IPS-18c (cell line): ENCODE results near the gene ANKFN1.

Experiments used
- H3K4me3 ChIP-seq: 2 replicates; pipeline ENCODE4 v1.7.0; 2013; ENCODE audit warnings: low read depth, mild to moderate bottlenecking, low read length, moderate library complexity; ENCODE audit not compliant: insufficient read depth
- H3K9me3 ChIP-seq: one replicate; pipeline ENCODE4 v1.6.1; 2013; ENCODE audit warnings: mild to moderate bottlenecking, low read length, moderate library complexity; ENCODE audit not compliant: control insufficient read depth, insufficient read depth

The ANKFN1 gene

GRCh38 chr17:56136301-56136700 is 17.0 kb upstream of the ANKFN1 start:
- Histone ChIP-seq H3K4me3 (no peak overlapping the region), H3K9me3 (no peaks in the 10 kb centered on the region)

GRCh38 chr17:56141046-56141839 is 12.0 kb upstream of the ANKFN1 start:
- H3K9me3 ChIP-seq: no peaks in the 10 kb centered on the region
- H3K4me3 ChIP-seq: no peak overlapping the region

- no peaks in the 10 kb centered on the region for H3K9me3 ChIP-seq
- no peak overlapping the region for H3K4me3 ChIP-seq
Measured at GRCh38 chr17:56142325-56142724, 10.9 kb upstream of the ANKFN1 start.

GRCh38 chr17:56142781-56143180 is 10.5 kb upstream of the ANKFN1 start:
- Histone ChIP-seq H3K9me3 (no peaks in the 10 kb centered on the region), H3K4me3 (no peak overlapping the region)

- H3K9me3 ChIP-seq: no peaks in the 10 kb centered on the region
Measured at GRCh38 chr17:56144223-56144622, 9.1 kb upstream of the ANKFN1 start.

GRCh38 chr17:56146534-56146933 is 6.7 kb upstream of the ANKFN1 start:
- H3K4me3 ChIP-seq: no peak overlapping the region
- H3K9me3 ChIP-seq: no peaks in the 10 kb centered on the region

More at GRCh38 chr17:56144223-56144622, 9.1 kb upstream of the ANKFN1 start:
- no peak overlapping the region for H3K4me3 ChIP-seq

GRCh38 chr17:56148333-56148732 is 4.9 kb upstream of the ANKFN1 start:
- Histone ChIP-seq H3K4me3 (no peak overlapping the region), H3K9me3 (no peaks in the 10 kb centered on the region)

GRCh38 chr17:56149266-56150036 is 3.8 kb upstream of the ANKFN1 start:
- Histone ChIP-seq H3K4me3 (no peak overlapping the region), H3K9me3 (no peaks in the 10 kb centered on the region)

- no peaks in the 10 kb centered on the region for H3K9me3 ChIP-seq
Measured at GRCh38 chr17:56150649-56151048, 2.6 kb upstream of the ANKFN1 start.

GRCh38 chr17:56157845-56158244 is 4.6 kb downstream of the ANKFN1 start:
- Histone ChIP-seq H3K9me3 (no peaks in the 10 kb centered on the region), H3K4me3 (no peak overlapping the region)

More at GRCh38 chr17:56150649-56151048, 2.6 kb upstream of the ANKFN1 start:
- no peak overlapping the region for H3K4me3 ChIP-seq

GRCh38 chr17:56158344-56158743 is 5.1 kb downstream of the ANKFN1 start:
- Histone ChIP-seq H3K9me3 (no peaks in the 10 kb centered on the region), H3K4me3 (no peak overlapping the region)

GRCh38 chr17:56158915-56159825 is 5.9 kb downstream of the ANKFN1 start:
- Histone ChIP-seq H3K4me3 (no peak overlapping the region), H3K9me3 (no peaks in the 10 kb centered on the region)

- Histone ChIP-seq H3K4me3 (no peak overlapping the region), H3K9me3 (no peaks in the 10 kb centered on the region)
Measured at GRCh38 chr17:56159826-56160380, 6.6 kb downstream of the ANKFN1 start.

- Histone ChIP-seq H3K9me3 (no peaks in the 10 kb centered on the region), H3K4me3 (no peak overlapping the region)
Measured at GRCh38 chr17:56160422-56160821, 7.1 kb downstream of the ANKFN1 start.

GRCh38 chr17:56165072-56165641 is 11.9 kb downstream of the ANKFN1 start:
- no peaks in the 10 kb centered on the region for H3K9me3 ChIP-seq

GRCh38 chr17:56167491-56167890 is 14.2 kb downstream of the ANKFN1 start:
- H3K9me3 ChIP-seq: no peaks in the 10 kb centered on the region
- no peak overlapping the region for H3K4me3 ChIP-seq

More at GRCh38 chr17:56165072-56165641, 11.9 kb downstream of the ANKFN1 start:
- no peak overlapping the region for H3K4me3 ChIP-seq

- no peak overlapping the region for H3K4me3 ChIP-seq
Measured at GRCh38 chr17:56169621-56170020, 16.3 kb downstream of the ANKFN1 start.

More at GRCh38 chr17:56169621-56170020, 16.3 kb downstream of the ANKFN1 start:
- H3K9me3 ChIP-seq: no peaks in the 10 kb centered on the region
